A549 treated with AZD2906 at 1 μM for 4 hours (cell line): Measurements from ENCODE around the gene LPIN2. TPM values are rescaled to one million over a fixed set of nuclear protein-coding genes. Genes with fewer than 3 reads are reported as not detected.

Source experiments
- total RNA-seq: library from RNA; stranded (reverse); fragments of 200-300 nt; extraction: Qiagen RNA extraction; gene quantifications from 5 replicates; pipeline ENCODE4 v1.2.3, GENCODE V29; 2022

The LPIN2 gene, protein sequence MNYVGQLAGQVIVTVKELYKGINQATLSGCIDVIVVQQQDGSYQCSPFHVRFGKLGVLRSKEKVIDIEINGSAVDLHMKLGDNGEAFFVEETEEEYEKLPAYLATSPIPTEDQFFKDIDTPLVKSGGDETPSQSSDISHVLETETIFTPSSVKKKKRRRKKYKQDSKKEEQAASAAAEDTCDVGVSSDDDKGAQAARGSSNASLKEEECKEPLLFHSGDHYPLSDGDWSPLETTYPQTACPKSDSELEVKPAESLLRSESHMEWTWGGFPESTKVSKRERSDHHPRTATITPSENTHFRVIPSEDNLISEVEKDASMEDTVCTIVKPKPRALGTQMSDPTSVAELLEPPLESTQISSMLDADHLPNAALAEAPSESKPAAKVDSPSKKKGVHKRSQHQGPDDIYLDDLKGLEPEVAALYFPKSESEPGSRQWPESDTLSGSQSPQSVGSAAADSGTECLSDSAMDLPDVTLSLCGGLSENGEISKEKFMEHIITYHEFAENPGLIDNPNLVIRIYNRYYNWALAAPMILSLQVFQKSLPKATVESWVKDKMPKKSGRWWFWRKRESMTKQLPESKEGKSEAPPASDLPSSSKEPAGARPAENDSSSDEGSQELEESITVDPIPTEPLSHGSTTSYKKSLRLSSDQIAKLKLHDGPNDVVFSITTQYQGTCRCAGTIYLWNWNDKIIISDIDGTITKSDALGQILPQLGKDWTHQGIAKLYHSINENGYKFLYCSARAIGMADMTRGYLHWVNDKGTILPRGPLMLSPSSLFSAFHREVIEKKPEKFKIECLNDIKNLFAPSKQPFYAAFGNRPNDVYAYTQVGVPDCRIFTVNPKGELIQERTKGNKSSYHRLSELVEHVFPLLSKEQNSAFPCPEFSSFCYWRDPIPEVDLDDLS
- 17.1 to 19.6 TPM (median 19.0 TPM) in 5 replicates for total RNA-seq

DNA sequence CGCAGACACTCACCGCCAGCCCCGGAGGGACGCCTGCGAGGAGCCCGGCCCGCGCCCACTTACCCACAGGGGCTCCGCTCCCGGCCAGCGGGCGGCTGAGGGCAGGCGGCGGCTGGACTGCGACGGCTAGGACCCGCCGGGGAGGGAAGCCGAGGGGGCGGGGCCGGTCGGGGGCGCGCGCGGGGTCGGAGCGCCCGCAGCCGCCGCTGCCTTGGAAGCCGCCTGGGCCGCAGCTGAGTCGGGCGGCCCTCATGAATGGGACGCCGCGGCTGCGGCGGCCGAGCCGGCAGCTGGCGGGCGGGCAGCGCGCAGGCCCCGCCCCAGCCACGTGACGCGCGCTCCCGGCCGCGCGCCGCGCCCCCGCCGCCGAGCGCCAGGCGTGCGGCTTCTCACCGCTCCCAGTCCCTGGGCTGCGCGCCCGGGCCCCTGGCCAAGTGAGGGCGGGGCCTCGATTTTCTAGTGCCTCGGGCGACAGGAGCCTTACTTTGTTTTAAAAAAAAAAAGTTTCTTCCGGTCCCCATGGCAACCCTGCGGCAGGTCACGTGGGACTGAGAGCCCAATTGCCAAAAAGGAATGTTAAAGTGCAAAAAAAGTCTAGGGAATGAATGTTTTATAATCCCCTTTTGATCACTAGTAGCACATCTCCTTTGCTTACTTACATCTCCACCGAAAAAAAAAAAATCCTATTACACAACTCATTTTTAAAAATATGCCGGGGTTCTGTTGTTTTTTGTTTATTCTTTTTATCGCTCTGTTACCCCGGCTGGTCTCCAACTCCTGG lies at the start of gene LPIN2:
Gene LPIN2 (minus strand): TSS at position 121 of the 781 bp plus-strand sequence. CDS start 52,304 bp downstream, outside the sequence.

Other genes with a start within 250 kb of the LPIN2 start
- gene EMILIN2, start 166.1 kb downstream of the LPIN2 start, total RNA-seq: 9.0 to 14.7 TPM (median 12.9 TPM) in 5 replicates
- 0.10 to 0.32 TPM (median 0.13 TPM) in 5 replicates for gene MYOM1, start 206.8 kb upstream of the LPIN2 start, total RNA-seq
- 283 to 348 TPM (median 319 TPM) in 5 replicates for gene MYL12A, start 234.7 kb upstream of the LPIN2 start, total RNA-seq
- 374 to 398 TPM (median 388 TPM) in 5 replicates for gene MYL12B, start 249.0 kb upstream of the LPIN2 start, total RNA-seq